Kidney (tissue), 14 donors: ENCODE measurements around the gene BRCA1. TPM values are rescaled to one million over a fixed set of nuclear protein-coding genes. Genes with fewer than 3 reads are reported as not detected.

Source experiments
- DNase-seq, 5 donors: peaks; one replicate each; pipeline ENCODE4 v3.0.0-alpha.2; 2013 to 2020
- FAIRE-seq: peaks from 2 replicates; lab custom pipeline; 2012; peaks lifted over from hg19 to GRCh38; lab: Jason Lieb, UNC
- H3K27ac ChIP-seq, 2 donors: one replicate each; pipeline ENCODE4 v1.7.0; 2013; ENCODE audit warnings: low read depth in 2 of 2, low read length in 2 of 2, inconsistent platforms in 1 of 2
- H3K27me3 ChIP-seq: one replicate; pipeline ENCODE4 v1.7.1; 2013; ENCODE audit warnings: low read length, inconsistent platforms; ENCODE audit not compliant: control insufficient read depth, insufficient read depth
- H3K36me3 ChIP-seq, 3 donors: one replicate each; pipeline versions ENCODE4 v1.7.0 to v1.7.1; 2013; ENCODE audit warnings: low read length in 3 of 3, control low read depth in 1 of 3, inconsistent platforms in 1 of 3; ENCODE audit not compliant: insufficient read depth in 3 of 3, control insufficient read depth in 2 of 3
- H3K4me1 ChIP-seq, 3 donors: one replicate each; pipeline versions ENCODE4 v1.7.0 to v1.7.1; 2013; ENCODE audit warnings: low read length in 3 of 3, inconsistent platforms in 1 of 3, low read depth in 1 of 3; ENCODE audit not compliant: control insufficient read depth in 2 of 3, insufficient read depth in 2 of 3
- H3K4me3 ChIP-seq, 3 donors: one replicate each; pipeline versions ENCODE4 v1.7.0 to v1.8.1; 2013; ENCODE audit warnings: low read length in 3 of 3, control low read depth in 1 of 3, inconsistent platforms in 1 of 3
- H3K9ac ChIP-seq, 3 donors: one replicate each; pipeline versions ENCODE4 v1.7.0 to v1.7.1; 2013; ENCODE audit warnings: low read length in 3 of 3, control low read depth in 1 of 3, inconsistent platforms in 1 of 3
- H3K9me3 ChIP-seq, 3 donors: one replicate each; pipeline versions ENCODE4 v1.7.0 to v1.7.1; 2013; ENCODE audit warnings: low read length in 3 of 3, control low read depth in 1 of 3, inconsistent platforms in 1 of 3; ENCODE audit not compliant: control insufficient read depth in 2 of 3, insufficient read depth in 1 of 3
- CTCF ChIP-seq: IDR thresholded peaks from 3 replicates; pipeline ENCODE4 v1.5.1; 2012; ENCODE audit warnings: mild to moderate bottlenecking, moderate library complexity, borderline replicate concordance; ENCODE audit not compliant: insufficient read depth; ENCODE audit errors: extremely low read depth
- intact Hi-C: fragments of 100-400 bp; cut with DNase I; formaldehyde crosslinking; loops from one replicate; pipeline ENCODE4 v1.11.1; 2022
- polyA plus RNA-seq: library from polyadenylated mRNA; stranded (reverse); fragments of 350-450 nt; fragmentation: Illumina TruSeq; extraction: RNeasy Lipid Tissue Mini Kit (QIAGEN cat#74804); gene quantifications from one replicate; pipeline ENCODE4 v1.2.3, GENCODE V29; 2014; ENCODE audit warnings: low read depth, low replicate concordance; ENCODE audit not compliant: insufficient read depth
- total RNA-seq: library from RNA; stranded (reverse); fragmentation: NEBNext Ultra II Directional; extraction: Animal tissue kit (Norgen Biotek cat#: 25700); gene quantifications from one replicate; pipeline ENCODE4 v1.2.1, GENCODE V29; 2021
- donor health status: control.
- donor health status: control.
- donor health status: control.
- donor health status: control.
- donor health status: control.
- donor health status: DM: yes; HTN: yes; CAD: no.
- donor health status: Normal renal cell carcinoma (clear cell type).

Gene BRCA1
- total and polyA plus RNA-seq, 2 donors from 2014 or later = 1.4 to 5.1 TPM

- DNase-seq (peak in 4 of 5 donors; percentile 54 to 91 (median 80)), FAIRE-seq (no peak)
- H3K9ac ChIP-seq = peak overlapping the region; percentile 48 to 78 (median 60)
- TF ChIP-seq CTCF = no peak
- intact Hi-C loops = no loop called here
- H3K4me3 ChIP-seq = peak overlapping the region; percentile 66 to 85 (median 83)
- H3K27me3 ChIP-seq = no peaks in the 10 kb centered on the region
- no peaks in the 10 kb centered on the region for H3K9me3 ChIP-seq
- no peaks in the 10 kb centered on the region for H3K36me3 ChIP-seq
- H3K4me1 ChIP-seq = peaks cover 0 to 14% (median 0%) of the 10 kb centered on the region in 3 donors
- H3K27ac ChIP-seq = peak overlapping the region; percentile 88 to 94
Observed at GRCh38 chr17:43020789-43021740, 104.1 kb downstream of the BRCA1 start.

- no peaks in the 10 kb centered on the region for H3K36me3 ChIP-seq
- no peaks in the 10 kb centered on the region for H3K9me3 ChIP-seq
- no peak overlapping the region for H3K9ac ChIP-seq
- H3K4me1 ChIP-seq = peaks cover 0 to 17% (median 0%) of the 10 kb centered on the region in 3 donors
- FAIRE-seq (no peak), DNase-seq (peak in 1 of 5 donors; percentile 28)
- no peaks in the 10 kb centered on the region for H3K27me3 ChIP-seq
- peak overlapping the region; percentile 6 to 29 for H3K27ac ChIP-seq
- no peak for TF ChIP-seq CTCF
- intact Hi-C loops = no loop called here
- H3K4me3 ChIP-seq = no peak overlapping the region
Observed at GRCh38 chr17:43020030-43020621, 105.0 kb downstream of the BRCA1 start.

GRCh38 chr17:43019418-43019817 is 105.7 kb downstream of the BRCA1 start:
- intact Hi-C loops = no loop called here
- no peak overlapping the region for H3K4me3 ChIP-seq
- no peaks in the 10 kb centered on the region for H3K27me3 ChIP-seq
- H3K36me3 ChIP-seq = peaks cover 0 to 1% (median 0%) of the 10 kb centered on the region in 3 donors
- FAIRE-seq (no peak), DNase-seq (peak in 1 of 5 donors; percentile 26)
- H3K9me3 ChIP-seq = no peaks in the 10 kb centered on the region
- peak overlapping the region; percentile 6 to 29 for H3K27ac ChIP-seq
- H3K4me1 ChIP-seq = peaks cover 0 to 17% (median 0%) of the 10 kb centered on the region in 3 donors
- TF ChIP-seq CTCF = no peak
- no peak overlapping the region for H3K9ac ChIP-seq
